H4 (cell line): ENCODE results near the gene PRKAG3. TPM values are rescaled to one million over a fixed set of nuclear protein-coding genes. Genes with fewer than 3 reads are reported as not detected.
"Not testable (repeated sequence)": the region's sequence is repeated elsewhere in the genome, so short reads cannot be mapped to it uniquely, and the experiment has no call there.

Source experiments
- DNase-seq: peaks from one replicate; pipeline ENCODE4 v3.0.0-alpha.2; 2015; ENCODE audit warnings: low spot score
- total RNA-seq: library from RNA; depleted of rRNA; stranded (reverse); fragments of >200 nt; shearing (Covaris generic); gene quantifications from 2 replicates; pipeline ENCODE4 v1.2.3, GENCODE V29; 2014; rRNA removed

Gene PRKAG3
- total RNA-seq, 1 experiment from 2014 or later: not detected

DNA sequence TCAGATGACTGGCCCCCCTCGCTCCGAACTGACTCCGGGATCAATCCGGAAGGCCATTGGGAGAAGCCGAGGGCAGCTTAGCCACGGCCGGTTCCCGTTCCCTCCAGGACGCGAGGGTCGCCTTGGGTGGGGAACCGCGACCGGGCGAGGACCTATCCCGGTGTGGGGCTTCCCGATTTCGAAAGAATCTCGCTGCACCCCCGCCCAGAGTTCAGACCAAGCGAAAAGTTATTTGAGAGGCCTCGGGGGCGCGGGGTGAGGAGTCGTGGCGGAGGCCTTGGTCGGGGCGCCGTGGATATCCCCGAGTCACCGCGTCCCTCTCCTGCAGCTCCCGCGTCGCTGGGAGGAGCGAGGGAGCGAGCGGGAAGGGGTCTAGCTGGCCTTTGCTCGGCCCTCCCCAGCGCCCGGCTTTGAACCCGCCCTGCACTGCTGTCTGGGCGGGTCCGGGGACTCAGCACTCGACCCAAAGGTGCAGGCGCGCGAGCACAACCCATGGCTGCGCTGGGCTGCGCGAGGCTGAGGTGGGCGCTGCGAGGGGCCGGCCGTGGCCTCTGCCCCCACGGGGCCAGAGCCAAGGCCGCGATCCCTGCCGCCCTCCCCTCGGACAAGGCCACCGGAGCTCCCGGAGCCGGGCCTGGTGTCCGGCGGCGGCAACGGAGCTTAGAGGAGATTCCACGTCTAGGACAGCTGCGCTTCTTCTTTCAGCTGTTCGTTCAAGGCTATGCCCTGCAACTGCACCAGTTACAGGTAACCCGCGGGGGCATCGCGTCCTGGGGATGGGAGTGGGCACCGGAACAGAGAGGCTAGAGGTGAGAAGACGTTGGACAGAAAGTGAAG, 49.7 kb downstream of the PRKAG3 start, which contains the start of gene CYP27A1:
TSS of gene CYP27A1 (plus strand) at position 457 of the 837 bp plus-strand sequence. CDS start at position 493, 36 bp downstream.
- DNase-seq: no peak

DNA sequence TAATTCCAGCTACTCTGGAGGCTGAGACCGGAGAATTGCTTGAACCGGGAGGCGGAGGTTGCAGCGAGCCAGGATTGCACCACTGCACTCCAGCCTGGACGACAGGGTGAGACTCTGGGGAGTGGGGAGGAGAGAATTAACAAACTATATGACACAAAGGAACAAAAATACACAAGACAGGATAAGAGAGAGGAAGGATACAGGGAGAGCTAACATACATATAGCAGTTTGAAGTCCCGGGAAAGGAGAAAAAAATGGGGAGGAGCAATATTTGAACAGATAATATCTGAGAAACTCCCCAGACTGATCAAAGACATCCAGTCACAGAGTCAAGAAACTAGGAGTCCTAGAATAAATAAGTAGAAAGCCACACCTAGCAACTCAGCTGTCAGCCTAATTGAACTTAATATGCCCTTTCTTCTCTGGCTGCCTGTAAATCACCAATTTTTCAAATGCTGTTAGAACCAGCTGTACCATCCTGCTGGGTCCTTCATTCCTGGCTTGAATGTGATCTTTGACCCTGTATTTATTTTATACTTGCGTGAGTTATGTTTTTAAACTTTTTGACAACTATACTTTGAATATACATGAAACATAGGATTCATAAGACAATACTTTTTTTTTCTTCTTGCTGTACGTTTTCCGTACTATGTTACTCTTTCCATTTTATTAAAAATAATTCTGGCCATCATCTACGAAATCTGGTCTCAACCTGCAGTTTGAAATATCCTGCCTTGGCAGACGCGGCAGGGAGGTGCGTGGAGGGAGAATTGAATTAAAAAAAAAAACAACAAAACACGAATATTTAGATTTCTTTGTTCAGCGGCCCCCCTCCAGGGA, 50.5 kb downstream of the PRKAG3 start:
- DNase-seq: no peak

DNA sequence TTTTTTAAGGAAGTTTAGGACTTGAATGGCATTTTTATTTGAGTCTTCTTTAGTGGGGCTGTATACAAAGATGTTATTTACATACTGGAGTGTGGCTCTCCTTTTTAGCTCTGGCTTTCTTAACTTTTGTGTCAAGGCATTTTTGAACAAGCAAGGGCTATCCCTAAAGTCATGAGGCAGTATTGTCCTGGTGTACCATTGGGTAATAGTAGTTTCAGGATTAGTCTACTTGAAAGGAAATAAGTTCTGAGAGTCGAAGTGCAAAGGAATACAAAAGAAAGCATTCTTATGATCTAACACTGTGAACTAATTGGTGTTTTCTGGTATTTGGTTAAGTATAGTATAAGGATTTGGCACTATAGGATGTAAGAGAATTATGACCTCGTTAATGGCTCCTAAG, 51.6 kb downstream of the PRKAG3 start:
- DNase-seq: no peak

GRCh38 chr2:218777276-218777990, 54.2 kb downstream of the PRKAG3 start:
- no peak for DNase-seq

DNA sequence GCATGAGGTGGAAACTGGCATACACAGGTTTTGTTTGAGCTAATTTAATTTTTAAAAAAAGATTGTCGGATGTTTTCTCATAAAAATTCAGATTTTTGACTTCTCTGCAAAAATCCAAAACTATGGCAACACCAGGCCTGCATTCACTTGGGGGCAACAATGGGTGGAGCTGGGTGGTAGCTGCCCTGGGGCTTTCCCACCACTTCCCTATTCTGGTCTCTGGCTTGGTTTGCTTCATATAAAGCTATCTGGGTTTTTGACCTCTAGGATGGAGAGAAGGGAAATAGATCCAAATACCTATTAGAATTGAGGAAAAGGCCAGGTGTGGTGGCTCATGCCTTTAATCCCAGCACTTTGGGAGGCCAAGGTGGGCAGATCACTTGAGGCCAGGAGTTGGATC, 55.1 kb downstream of the PRKAG3 start:
- DNase-seq: no peak

DNA sequence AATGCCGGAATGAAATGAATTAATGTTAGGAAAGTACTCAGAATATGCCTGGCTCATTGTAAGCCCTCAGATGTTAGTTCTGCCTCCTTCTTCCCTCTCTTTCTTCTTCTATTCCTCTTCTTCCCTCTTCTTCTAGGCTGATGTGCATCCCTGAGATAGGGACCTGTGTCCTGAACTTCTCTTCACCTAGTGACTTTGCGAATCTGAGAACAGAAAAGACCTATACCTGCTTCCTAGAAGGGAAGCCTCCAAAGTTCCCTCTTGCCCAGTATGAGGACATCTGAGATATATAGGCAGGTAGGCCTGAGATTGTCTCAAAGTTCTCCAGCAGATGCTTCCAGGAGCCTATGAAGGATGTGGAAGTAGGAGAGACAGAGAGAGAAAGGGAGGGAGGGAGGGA, 57.7 kb downstream of the PRKAG3 start:
- DNase-seq: no peak

GRCh38 chr2:218772759-218773158, 58.8 kb downstream of the PRKAG3 start:
- not testable (repeated sequence) for DNase-seq

Other genes starting within 250 kb of the PRKAG3 start
- 0.29 and 1.3 TPM in 2 replicates for gene PLCD4, start 223.9 kb downstream of the PRKAG3 start, total RNA-seq
- 4.2 and 6.8 TPM in 2 replicates for gene ZNF142, start 172.2 kb downstream of the PRKAG3 start, total RNA-seq
- 15.9 and 28.1 TPM in 2 replicates for gene BCS1L, start 172.1 kb downstream of the PRKAG3 start, total RNA-seq
- 35.2 and 59.5 TPM in 2 replicates for gene RNF25, start 159.8 kb downstream of the PRKAG3 start, total RNA-seq
- gene STK36, start 159.7 kb downstream of the PRKAG3 start, total RNA-seq: 10.4 and 19.5 TPM in 2 replicates
- 17.0 and 19.5 TPM in 2 replicates for gene TTLL4, start 121.0 kb downstream of the PRKAG3 start, total RNA-seq
- 0.21 TPM in 1 of 2 replicates, not detected in the other for gene CYP27A1, start 49.7 kb downstream of the PRKAG3 start, total RNA-seq
- gene WNT6, start 28.0 kb upstream of the PRKAG3 start, total RNA-seq: 0.21 and 2.1 TPM in 2 replicates
- gene WNT10A, start 49.0 kb upstream of the PRKAG3 start, total RNA-seq: 0.12 TPM in 1 of 2 replicates, not detected in the other
- gene CDK5R2, start 127.9 kb upstream of the PRKAG3 start, total RNA-seq: 0.45 and 0.75 TPM in 2 replicates
- gene FEV, start 153.4 kb upstream of the PRKAG3 start, total RNA-seq: not detected in 2 replicates
- gene CRYBA2, start 161.6 kb upstream of the PRKAG3 start, total RNA-seq: not detected in 2 replicates
- gene CFAP65, start 209.7 kb upstream of the PRKAG3 start, total RNA-seq: 0.10 TPM in 1 of 2 replicates, not detected in the other
- not detected in 2 replicates for gene IHH, start 229.1 kb upstream of the PRKAG3 start, total RNA-seq